T-helper 1 cell treated with Interleukin-12 subunit alpha and Interleukin-12 subunit beta and Interleukin-4 antibody, amounts not matched to agents 30 μg/mL and 1 μg/mL, for 36 hours (primary cell): ENCODE data around the gene TIMM17A.

Experiments
- H3K27ac Mint-ChIP-seq: one replicate; pipeline ENCODE4 v1.8.0; 2021; ENCODE audit warnings: mild to moderate bottlenecking, mixed read lengths
- H3K27me3 Mint-ChIP-seq: one replicate; pipeline ENCODE4 v1.8.0; 2021; ENCODE audit warnings: low read depth, mixed read lengths
- H3K36me3 Mint-ChIP-seq: one replicate; pipeline ENCODE4 v1.8.0; 2021; ENCODE audit warnings: low read depth, mixed read lengths
- H3K4me1 Mint-ChIP-seq: one replicate; pipeline ENCODE4 v1.8.0; 2021; ENCODE audit warnings: low read depth, mixed read lengths
- H3K4me3 Mint-ChIP-seq: one replicate; pipeline ENCODE4 v1.8.0; 2021; ENCODE audit warnings: mild to moderate bottlenecking, moderate library complexity, mixed read lengths
- H3K9me3 Mint-ChIP-seq: one replicate; pipeline ENCODE4 v1.8.0; 2021; ENCODE audit warnings: mixed read lengths

Gene TIMM17A

GRCh38 chr1:201955009-201955728 is at the start of gene TIMM17A:
TIMM17A (plus strand) TSS chr1:201955503; CDS start chr1:201955527, 24 bp downstream.
- Mint-ChIP-seq H3K9me3 (no peaks in the 10 kb centered on the region), H3K27ac (peak within 1 kb of the TSS; percentile 99), H3K27me3 (peaks cover 2% of the 10 kb centered on the region), H3K36me3 (peaks cover 18% of the 10 kb centered on the region), H3K4me3 (peak within 1 kb of the TSS; percentile 99), H3K4me1 (peaks cover 18% of the 10 kb centered on the region)

- Mint-ChIP-seq H3K27ac (no peak overlapping the region), H3K36me3 (no peaks in the 10 kb centered on the region), H3K4me1 (peaks cover 4% of the 10 kb centered on the region), H3K4me3 (no peak overlapping the region), H3K9me3 (no peaks in the 10 kb centered on the region), H3K27me3 (no peaks in the 10 kb centered on the region)
Measured at GRCh38 chr1:201906336-201906735, 49.0 kb upstream of the TIMM17A start.

GRCh38 chr1:201907621-201908020 is 47.7 kb upstream of the TIMM17A start:
- no peaks in the 10 kb centered on the region for H3K36me3 Mint-ChIP-seq
- no peaks in the 10 kb centered on the region for H3K9me3 Mint-ChIP-seq
- peaks cover 4% of the 10 kb centered on the region for H3K4me1 Mint-ChIP-seq
- no peak overlapping the region for H3K27ac Mint-ChIP-seq
- no peaks in the 10 kb centered on the region for H3K27me3 Mint-ChIP-seq
- H3K4me3 Mint-ChIP-seq = no peak overlapping the region

GRCh38 chr1:201911826-201912571 is 43.3 kb upstream of the TIMM17A start:
- peaks cover 6% of the 10 kb centered on the region for H3K27me3 Mint-ChIP-seq
- H3K4me3 Mint-ChIP-seq = no peak overlapping the region
- no peak overlapping the region for H3K27ac Mint-ChIP-seq
- H3K4me1 Mint-ChIP-seq = no peaks in the 10 kb centered on the region
- H3K9me3 Mint-ChIP-seq = no peaks in the 10 kb centered on the region
- no peaks in the 10 kb centered on the region for H3K36me3 Mint-ChIP-seq

GRCh38 chr1:201912832-201913231 is 42.5 kb upstream of the TIMM17A start:
- H3K27me3 Mint-ChIP-seq = peaks cover 6% of the 10 kb centered on the region
- H3K4me3 Mint-ChIP-seq = no peak overlapping the region
- H3K9me3 Mint-ChIP-seq = no peaks in the 10 kb centered on the region
- no peaks in the 10 kb centered on the region for H3K4me1 Mint-ChIP-seq
- no peaks in the 10 kb centered on the region for H3K36me3 Mint-ChIP-seq
- no peak overlapping the region for H3K27ac Mint-ChIP-seq

GRCh38 chr1:201914456-201915235 is 40.7 kb upstream of the TIMM17A start:
- no peaks in the 10 kb centered on the region for H3K9me3 Mint-ChIP-seq

GRCh38 chr1:201916649-201917249 is 38.6 kb upstream of the TIMM17A start:
- no peaks in the 10 kb centered on the region for H3K36me3 Mint-ChIP-seq
- no peaks in the 10 kb centered on the region for H3K4me1 Mint-ChIP-seq
- H3K27ac Mint-ChIP-seq = no peak overlapping the region
- no peak overlapping the region for H3K4me3 Mint-ChIP-seq
- H3K27me3 Mint-ChIP-seq = peaks cover 9% of the 10 kb centered on the region
- no peaks in the 10 kb centered on the region for H3K9me3 Mint-ChIP-seq

More at GRCh38 chr1:201914456-201915235, 40.7 kb upstream of the TIMM17A start:
- no peaks in the 10 kb centered on the region for H3K36me3 Mint-ChIP-seq
- H3K4me1 Mint-ChIP-seq = no peaks in the 10 kb centered on the region
- H3K4me3 Mint-ChIP-seq = no peak overlapping the region
- no peak overlapping the region for H3K27ac Mint-ChIP-seq
- H3K27me3 Mint-ChIP-seq = peaks cover 6% of the 10 kb centered on the region

- Mint-ChIP-seq H3K27me3 (peaks cover 9% of the 10 kb centered on the region), H3K4me1 (no peaks in the 10 kb centered on the region), H3K9me3 (no peaks in the 10 kb centered on the region), H3K27ac (no peak overlapping the region), H3K36me3 (no peaks in the 10 kb centered on the region), H3K4me3 (no peak overlapping the region)
Measured at GRCh38 chr1:201917362-201918033, 37.8 kb upstream of the TIMM17A start.

- H3K27me3 Mint-ChIP-seq = peaks cover 9% of the 10 kb centered on the region
- H3K36me3 Mint-ChIP-seq = no peaks in the 10 kb centered on the region
- no peaks in the 10 kb centered on the region for H3K4me1 Mint-ChIP-seq
- H3K27ac Mint-ChIP-seq = no peak overlapping the region
- H3K9me3 Mint-ChIP-seq = no peaks in the 10 kb centered on the region
- H3K4me3 Mint-ChIP-seq = no peak overlapping the region
Measured at GRCh38 chr1:201918343-201918742, 37.0 kb upstream of the TIMM17A start.

GRCh38 chr1:201921952-201922558 is 33.2 kb upstream of the TIMM17A start:
- H3K36me3 Mint-ChIP-seq = no peaks in the 10 kb centered on the region
- H3K9me3 Mint-ChIP-seq = no peaks in the 10 kb centered on the region
- H3K27ac Mint-ChIP-seq = no peak overlapping the region
- no peaks in the 10 kb centered on the region for H3K4me1 Mint-ChIP-seq
- H3K27me3 Mint-ChIP-seq = peaks cover 12% of the 10 kb centered on the region
- no peak overlapping the region for H3K4me3 Mint-ChIP-seq

- H3K4me3 Mint-ChIP-seq = no peak overlapping the region
- no peak overlapping the region for H3K27ac Mint-ChIP-seq
- H3K36me3 Mint-ChIP-seq = no peaks in the 10 kb centered on the region
- no peaks in the 10 kb centered on the region for H3K9me3 Mint-ChIP-seq
- no peaks in the 10 kb centered on the region for H3K4me1 Mint-ChIP-seq
- H3K27me3 Mint-ChIP-seq = peaks cover 12% of the 10 kb centered on the region
Measured at GRCh38 chr1:201925301-201925567, 30.1 kb upstream of the TIMM17A start.

- Mint-ChIP-seq H3K9me3 (no peaks in the 10 kb centered on the region), H3K27me3 (peaks cover 9% of the 10 kb centered on the region), H3K4me1 (no peaks in the 10 kb centered on the region), H3K4me3 (no peak overlapping the region), H3K36me3 (no peaks in the 10 kb centered on the region), H3K27ac (no peak overlapping the region)
Measured at GRCh38 chr1:201925981-201926645, 29.2 kb upstream of the TIMM17A start.

- H3K36me3 Mint-ChIP-seq = no peaks in the 10 kb centered on the region
- no peaks in the 10 kb centered on the region for H3K4me1 Mint-ChIP-seq
- H3K4me3 Mint-ChIP-seq = no peak overlapping the region
- peaks cover 9% of the 10 kb centered on the region for H3K27me3 Mint-ChIP-seq
- H3K27ac Mint-ChIP-seq = no peak overlapping the region
- no peaks in the 10 kb centered on the region for H3K9me3 Mint-ChIP-seq
Measured at GRCh38 chr1:201928266-201928665, 27.0 kb upstream of the TIMM17A start.
